ENCODE measurements around the gene MLIP. TPM values are rescaled to one million over a fixed set of nuclear protein-coding genes. Genes with fewer than 3 reads are reported as not detected.
"Not testable (repeated sequence)": the region's sequence is repeated elsewhere in the genome, so short reads cannot be mapped to it uniquely, and the experiment has no call there.

The MLIP gene
- total RNA-seq, 2 donors from 2014 or later, result not detected

DNA sequence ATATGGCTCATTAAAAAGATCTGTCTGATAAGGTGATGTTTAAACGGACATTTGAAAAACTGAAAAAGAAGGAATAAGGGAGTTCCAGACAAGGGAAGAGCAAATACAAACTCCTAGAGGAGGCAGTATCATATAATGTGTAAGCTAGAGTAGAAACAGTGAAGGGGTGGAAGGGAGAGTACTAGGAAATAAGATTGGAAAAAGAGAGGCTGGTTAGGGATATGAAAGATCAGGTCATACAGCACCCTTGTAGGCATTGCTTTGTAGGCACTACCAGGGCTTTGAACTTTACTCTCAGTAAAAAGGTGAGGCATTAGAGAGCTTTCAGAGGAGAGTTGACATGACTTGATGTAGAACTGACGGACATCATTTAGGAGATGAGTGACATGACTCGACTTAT lies 85.7 kb downstream of the MLIP start:
- Mint-ChIP-seq H3K4me3 (no peak overlapping the region), H3K36me3 (ENCODE audit: low read depth) (no peaks in the 10 kb centered on the region), H3K27me3 (ENCODE audit: insufficient read depth) (no peaks in the 10 kb centered on the region), H3K9me3 (no peaks in the 10 kb centered on the region), H3K27ac (no peak overlapping the region), H3K4me1 (peaks cover 11% of the 10 kb centered on the region)
- 89 to 93% methylated on average over 3 of the region's 3 CpGs for WGBS, 2 experiments (ENCODE audit: insufficient coverage in 1 of 2, insufficient read length in 1 of 2)
- H3K9me3 ChIP-seq (ENCODE audit: control insufficient read depth, low read length), result no peaks in the 10 kb centered on the region
- TF ChIP-seq, protein P1, sequence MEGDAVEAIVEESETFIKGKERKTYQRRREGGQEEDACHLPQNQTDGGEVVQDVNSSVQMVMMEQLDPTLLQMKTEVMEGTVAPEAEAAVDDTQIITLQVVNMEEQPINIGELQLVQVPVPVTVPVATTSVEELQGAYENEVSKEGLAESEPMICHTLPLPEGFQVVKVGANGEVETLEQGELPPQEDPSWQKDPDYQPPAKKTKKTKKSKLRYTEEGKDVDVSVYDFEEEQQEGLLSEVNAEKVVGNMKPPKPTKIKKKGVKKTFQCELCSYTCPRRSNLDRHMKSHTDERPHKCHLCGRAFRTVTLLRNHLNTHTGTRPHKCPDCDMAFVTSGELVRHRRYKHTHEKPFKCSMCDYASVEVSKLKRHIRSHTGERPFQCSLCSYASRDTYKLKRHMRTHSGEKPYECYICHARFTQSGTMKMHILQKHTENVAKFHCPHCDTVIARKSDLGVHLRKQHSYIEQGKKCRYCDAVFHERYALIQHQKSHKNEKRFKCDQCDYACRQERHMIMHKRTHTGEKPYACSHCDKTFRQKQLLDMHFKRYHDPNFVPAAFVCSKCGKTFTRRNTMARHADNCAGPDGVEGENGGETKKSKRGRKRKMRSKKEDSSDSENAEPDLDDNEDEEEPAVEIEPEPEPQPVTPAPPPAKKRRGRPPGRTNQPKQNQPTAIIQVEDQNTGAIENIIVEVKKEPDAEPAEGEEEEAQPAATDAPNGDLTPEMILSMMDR (conservative IDR thresholded peaks at IDR 0.05), result no peak
- no peak overlapping the region for H3K9ac ChIP-seq (ENCODE audit: extremely low read depth, low read length, poor library complexity, severe bottlenecking)
- no peak for DNase-seq
- no peaks in the 10 kb centered on the region for H3K4me1 ChIP-seq (ENCODE audit: control insufficient read depth, insufficient read depth, low read length)
- H3K27me3 ChIP-seq (ENCODE audit: control insufficient read depth, insufficient read depth, low read length, poor library complexity, severe bottlenecking), result no peaks in the 10 kb centered on the region
- no peak overlapping the region for H3K4me3 ChIP-seq (ENCODE audit: low read length)
- no peaks in the 10 kb centered on the region for H3K36me3 ChIP-seq (ENCODE audit: control insufficient read depth, insufficient read depth, low read length)
- H3K27ac ChIP-seq (ENCODE audit: low read depth, low read length), result no peak overlapping the region

DNA sequence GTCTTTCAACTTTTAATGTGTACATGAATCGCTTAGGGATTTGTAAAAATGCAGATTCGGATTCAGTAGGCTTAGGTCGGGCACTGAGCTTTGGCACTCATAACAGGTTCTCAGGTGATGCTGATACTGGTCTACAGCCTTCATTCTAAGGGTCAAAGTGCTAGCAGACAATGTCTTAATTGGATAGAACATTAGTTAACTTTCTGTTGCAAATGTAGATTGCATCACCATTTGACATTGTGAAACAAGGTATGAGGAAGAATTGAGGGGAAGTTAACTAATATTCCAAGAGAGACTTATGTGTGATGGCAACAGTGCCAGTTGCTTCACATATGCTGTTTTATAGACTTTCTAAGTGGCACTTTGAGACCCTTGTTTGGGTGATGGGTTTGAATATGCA lies 86.9 kb downstream of the MLIP start:
- no peak overlapping the region for H3K9ac ChIP-seq (ENCODE audit: extremely low read depth, low read length, poor library complexity, severe bottlenecking)
- no peaks in the 10 kb centered on the region for H3K9me3 Mint-ChIP-seq
- no peak overlapping the region for H3K27ac ChIP-seq (ENCODE audit: low read depth, low read length)
- H3K4me3 ChIP-seq (ENCODE audit: low read length), result no peak overlapping the region
- WGBS, 2 experiments (ENCODE audit: insufficient coverage in 1 of 2, insufficient read length in 1 of 2), result 91 to 95% methylated on average over 3 of the region's 3 CpGs
- no peaks in the 10 kb centered on the region for H3K27me3 ChIP-seq (ENCODE audit: control insufficient read depth, insufficient read depth, low read length, poor library complexity, severe bottlenecking)
- no peak for DNase-seq
- H3K4me1 ChIP-seq (ENCODE audit: control insufficient read depth, insufficient read depth, low read length), result no peaks in the 10 kb centered on the region
- H3K27ac Mint-ChIP-seq, result no peak overlapping the region
- H3K36me3 Mint-ChIP-seq (ENCODE audit: low read depth), result no peaks in the 10 kb centered on the region
- TF ChIP-seq, protein P1 (conservative IDR thresholded peaks at IDR 0.05), result no peak
- H3K4me1 Mint-ChIP-seq, result peaks cover 8% of the 10 kb centered on the region
- no peak overlapping the region for H3K4me3 Mint-ChIP-seq
- no peaks in the 10 kb centered on the region for H3K36me3 ChIP-seq (ENCODE audit: control insufficient read depth, insufficient read depth, low read length)
- H3K27me3 Mint-ChIP-seq (ENCODE audit: insufficient read depth), result no peaks in the 10 kb centered on the region
- H3K9me3 ChIP-seq (ENCODE audit: control insufficient read depth, low read length), result no peaks in the 10 kb centered on the region

DNA sequence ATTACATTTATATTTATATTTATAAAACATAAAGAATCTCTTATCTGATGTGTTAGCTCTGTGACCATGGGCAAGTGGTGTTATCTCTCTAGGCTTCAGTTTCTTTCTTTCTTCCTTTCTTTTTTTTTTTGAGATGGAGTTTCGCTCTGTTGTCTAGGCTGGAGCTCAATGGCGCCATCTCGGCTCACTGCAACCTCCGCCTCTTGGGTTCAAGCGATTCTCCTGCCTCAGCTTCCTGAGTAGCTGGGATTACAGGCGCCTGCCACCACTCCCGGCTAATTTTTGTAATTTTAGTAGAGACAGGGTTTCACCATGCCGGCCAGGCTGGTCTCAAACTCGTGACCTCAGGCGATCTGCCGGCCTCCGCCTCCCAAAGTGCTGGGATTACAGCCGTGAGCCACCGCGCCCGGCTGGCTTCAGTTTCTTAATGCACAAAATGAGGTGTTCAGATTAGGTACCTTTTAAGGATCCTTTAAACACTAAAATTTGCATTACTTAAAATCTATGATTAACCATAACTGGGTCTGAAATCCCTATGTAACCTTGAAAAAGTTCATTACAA lies 92.3 kb downstream of the MLIP start:
- not testable (repeated sequence) for H3K4me1 Mint-ChIP-seq; H3K4me1 ChIP-seq (ENCODE audit: control insufficient read depth, insufficient read depth, low read length); H3K36me3 ChIP-seq (ENCODE audit: control insufficient read depth, insufficient read depth, low read length); H3K9me3 ChIP-seq (ENCODE audit: control insufficient read depth, low read length); H3K36me3 Mint-ChIP-seq (ENCODE audit: low read depth); H3K9ac ChIP-seq (ENCODE audit: extremely low read depth, low read length, poor library complexity, severe bottlenecking); H3K4me3 Mint-ChIP-seq; H3K27ac ChIP-seq (ENCODE audit: low read depth, low read length); H3K27me3 Mint-ChIP-seq (ENCODE audit: insufficient read depth); DNase-seq; H3K27ac Mint-ChIP-seq; H3K27me3 ChIP-seq (ENCODE audit: control insufficient read depth, insufficient read depth, low read length, poor library complexity, severe bottlenecking); H3K4me3 ChIP-seq (ENCODE audit: low read length); H3K9me3 Mint-ChIP-seq
- TF ChIP-seq, protein P1 (conservative IDR thresholded peaks at IDR 0.05), result peak; percentile 47
- 91 to 93% methylated on average over 12 to 16 of the region's 16 CpGs for WGBS, 2 experiments (ENCODE audit: insufficient coverage in 1 of 2, insufficient read length in 1 of 2)

Data from endodermal cell (in vitro differentiated cells).